AG10803 (cell line): ENCODE results near the gene SERTM2.

Source experiments
- DNase-seq: peaks from one replicate; pipeline ENCODE4 v3.0.0; 2010; ENCODE audit warnings: low read depth
- H3K4me3 ChIP-seq: 2 replicates; pipeline ENCODE4 v1.5.1; 2011; ENCODE audit warnings: mild to moderate bottlenecking, low read length, control low read depth
- CTCF ChIP-seq: conservative IDR thresholded peaks from 2 replicates; pipeline ENCODE4 v1.5.1; 2011; ENCODE audit warnings: mild to moderate bottlenecking, low read length, control low read depth, inconsistent platforms

The SERTM2 gene

GRCh38 chrX:111490688-111491087, 20.8 kb upstream of the SERTM2 start:
- no peak for TF ChIP-seq CTCF
- no peak overlapping the region for H3K4me3 ChIP-seq
- DNase-seq = no peak

- TF ChIP-seq CTCF = no peak
- H3K4me3 ChIP-seq = no peak overlapping the region
- no peak for DNase-seq
Observed at GRCh38 chrX:111492085-111492484, 19.4 kb upstream of the SERTM2 start.

- H3K4me3 ChIP-seq = no peak overlapping the region
- no peak for TF ChIP-seq CTCF
- no peak for DNase-seq
Observed at GRCh38 chrX:111498538-111499103, 12.8 kb upstream of the SERTM2 start.

- no peak overlapping the region for H3K4me3 ChIP-seq
- no peak for DNase-seq
- no peak for TF ChIP-seq CTCF
Observed at GRCh38 chrX:111503485-111503993, 7.9 kb upstream of the SERTM2 start.

GRCh38 chrX:111504941-111505340, 6.5 kb upstream of the SERTM2 start:
- no peak for DNase-seq
- no peak for TF ChIP-seq CTCF
- H3K4me3 ChIP-seq = no peak overlapping the region

- no peak for DNase-seq
- TF ChIP-seq CTCF = no peak
Observed at GRCh38 chrX:111505783-111506182, 5.7 kb upstream of the SERTM2 start.

GRCh38 chrX:111506826-111507225, 4.6 kb upstream of the SERTM2 start:
- no peak overlapping the region for H3K4me3 ChIP-seq
- no peak for DNase-seq
- TF ChIP-seq CTCF = no peak

More at GRCh38 chrX:111505783-111506182, 5.7 kb upstream of the SERTM2 start:
- no peak overlapping the region for H3K4me3 ChIP-seq
